Liver (tissue), 9 donors: ENCODE results near the gene AXIN2. TPM values are rescaled to one million over a fixed set of nuclear protein-coding genes. Genes with fewer than 3 reads are reported as not detected.

Source experiments
- DNase-seq: peaks from one replicate; pipeline ENCODE4 v3.0.0-alpha.2; 2017; ENCODE audit warnings: low spot score
- H3K27ac ChIP-seq, 2 donors: one replicate each; pipeline ENCODE4 v1.7.0; 2013; ENCODE audit warnings: inconsistent platforms in 2 of 2, low read length in 2 of 2, control low read depth in 1 of 2, low read depth in 1 of 2, mild to moderate bottlenecking in 1 of 2
- H3K27me3 ChIP-seq, 4 donors: one replicate each; pipeline versions ENCODE4 v1.6.1 to v1.7.0; 2013; ENCODE audit warnings: low read length in 3 of 4, inconsistent platforms in 1 of 4, mild to moderate bottlenecking in 1 of 4, moderate library complexity in 1 of 4; ENCODE audit not compliant: control insufficient read depth in 4 of 4, insufficient read depth in 4 of 4
- H3K36me3 ChIP-seq, 4 donors: one replicate each; pipeline versions ENCODE4 v1.6.1 to v1.7.0; 2013; ENCODE audit warnings: low read length in 3 of 4, mild to moderate bottlenecking in 3 of 4, low read depth in 1 of 4, moderate library complexity in 1 of 4; ENCODE audit not compliant: control insufficient read depth in 4 of 4, insufficient read depth in 3 of 4
- H3K4me1 ChIP-seq, 4 donors: one replicate each; pipeline versions ENCODE4 v1.6.1 to v1.7.0; 2013; ENCODE audit warnings: low read length in 3 of 4, mild to moderate bottlenecking in 3 of 4, moderate library complexity in 1 of 4; ENCODE audit not compliant: control insufficient read depth in 4 of 4, insufficient read depth in 4 of 4
- H3K4me3 ChIP-seq, 3 donors: one replicate each; pipeline versions ENCODE4 v1.6.1 to v1.7.0; 2013; ENCODE audit warnings: low read length in 3 of 3, control low read depth in 1 of 3, low read depth in 1 of 3, mild to moderate bottlenecking in 1 of 3
- H3K9ac ChIP-seq, 2 donors: one replicate each; pipeline ENCODE4 v1.7.0; 2013; ENCODE audit warnings: low read length in 2 of 2, mild to moderate bottlenecking in 2 of 2, moderate library complexity in 2 of 2, control low read depth in 1 of 2, low read depth in 1 of 2
- H3K9me3 ChIP-seq, 4 donors: one replicate each; pipeline versions ENCODE4 v1.6.1 to v1.7.0; 2013; ENCODE audit warnings: low read length in 3 of 4; ENCODE audit not compliant: control insufficient read depth in 4 of 4
- CTCF ChIP-seq: fragments of 150-350 bp; IDR thresholded peaks from 2 replicates; pipeline ENCODE4 v1.5.1; 2017; ENCODE audit warnings: improper control_type of control experiment, low read depth, low read length; ENCODE audit not compliant: missing input control
- EGR1 ChIP-seq, 2 donors: IDR thresholded peaks; 2 replicates each; pipeline ENCODE4 v1.6.1; 2016 to 2018; ENCODE audit warnings: antibody characterized with exemption in 2 of 2, low read depth in 2 of 2
- FOXA1 ChIP-seq: IDR thresholded peaks from 2 replicates; pipeline ENCODE4 v1.6.1; 2016; ENCODE audit warnings: antibody characterized with exemption
- FOXA2 ChIP-seq: IDR thresholded peaks from 2 replicates; pipeline ENCODE4 v1.6.1; 2016; ENCODE audit warnings: antibody characterized with exemption
- GABPA ChIP-seq, 2 donors: IDR thresholded peaks in 1 of 2; conservative IDR thresholded peaks in 1 of 2; 2 replicates each; pipeline ENCODE4 v1.6.1; 2016; ENCODE audit warnings: antibody characterized with exemption in 2 of 2, mild to moderate bottlenecking in 1 of 2, moderate library complexity in 1 of 2
- HNF4A ChIP-seq, 2 donors: conservative IDR thresholded peaks; 2 replicates each; pipeline ENCODE4 v1.6.1; 2016; ENCODE audit warnings: antibody characterized with exemption in 2 of 2, mild to moderate bottlenecking in 2 of 2
- HNF4G ChIP-seq: IDR thresholded peaks from 2 replicates; pipeline ENCODE4 v1.6.1; 2016; ENCODE audit warnings: antibody characterized with exemption
- JUND ChIP-seq, 2 donors: IDR thresholded peaks; 2 replicates each; pipeline ENCODE4 v1.6.1; 2016; ENCODE audit warnings: antibody characterized with exemption in 2 of 2
- MAX ChIP-seq: IDR thresholded peaks from 2 replicates; pipeline ENCODE4 v1.6.1; 2016; ENCODE audit warnings: antibody characterized with exemption
- NR2F2 ChIP-seq: IDR thresholded peaks from 2 replicates; pipeline ENCODE4 v1.6.1; 2016; ENCODE audit warnings: antibody characterized with exemption
- RAD21 ChIP-seq, 2 donors: IDR thresholded peaks; 2 replicates each; pipeline ENCODE4 v1.6.1; 2016; ENCODE audit warnings: antibody characterized with exemption in 2 of 2, mild to moderate bottlenecking in 2 of 2
- RXRA ChIP-seq, 2 donors: IDR thresholded peaks; 2 replicates each; pipeline ENCODE4 v1.6.1; 2017 to 2018; ENCODE audit warnings: antibody characterized with exemption in 2 of 2, mild to moderate bottlenecking in 1 of 2
- SP1 ChIP-seq: IDR thresholded peaks from 2 replicates; pipeline ENCODE4 v1.6.1; 2018; ENCODE audit warnings: antibody characterized with exemption, mild to moderate bottlenecking
- TAF1 ChIP-seq: conservative IDR thresholded peaks from 2 replicates; pipeline ENCODE4 v1.6.1; 2016; ENCODE audit warnings: antibody characterized with exemption, mild to moderate bottlenecking
- YY1 ChIP-seq: IDR thresholded peaks from 2 replicates; pipeline ENCODE4 v1.6.1; 2016; ENCODE audit warnings: antibody characterized with exemption, mild to moderate bottlenecking
- ZBTB33 ChIP-seq: IDR thresholded peaks from 2 replicates; pipeline ENCODE4 v1.6.1; 2016; ENCODE audit warnings: antibody characterized with exemption
- WGBS: extraction: QIAGEN DNeasy Blood & Tissue Kit; methylation state at CpG from one replicate; pipeline ENCODE4 v1.1.7; 2013; 5-methylcytosine and 5-hydroxymethylcytosine counted together
- polyA plus RNA-seq, 2 donors: library from polyadenylated mRNA; stranded (reverse) in 1 of 2; unstranded in 1 of 2; fragments of 200-250 nt in 1 of 2; fragments of >200 nt in 1 of 2; fragmentation: Nextera tagmentation in 1 of 2; extraction: Ambion mirVana in 1 of 2; gene quantifications; one replicate each; pipeline versions ENCODE4 v1.2.1 to v1.2.3, GENCODE V29; 2013 to 2015
- total RNA-seq, 2 donors: library from RNA; depleted of rRNA; stranded (reverse); fragments of >200 nt; gene quantifications; one replicate each; pipeline ENCODE4 v1.2.3, GENCODE V29; 2014
- TF ChIP-seq, protein P1 (sequence below): IDR thresholded peaks from 2 replicates; pipeline ENCODE4 v1.6.1; 2016; ENCODE audit warnings: antibody characterized with exemption
- TF ChIP-seq, protein P2 (sequence below): IDR thresholded peaks from 2 replicates; pipeline ENCODE4 v1.6.1; 2016; ENCODE audit warnings: antibody characterized with exemption, mild to moderate bottlenecking
- donor health status: healthy.
- donor health status: healthy.
- donor health status: healthy.
- donor health status: healthy.
- donor health status: healthy.

Gene AXIN2
- total and polyA plus RNA-seq, 4 donors = 0.33 to 3.5 (median 1.5) TPM

- TF ChIP-seq NR2F2 (no peak), RXRA (IDR thresholded peaks at IDR 0.05) (no peak), FOXA1 (no peak)
These were observed 8.3 kb downstream of the AXIN2 start (continued) for GRCh38 chr17:65553009-65553645.

- TF ChIP-seq ZBTB33 (no peak), YY1 (no peak), CTCF (no peak), RAD21 (IDR thresholded peaks at IDR 0.05) (no peak), FOXA1 (no peak), MAX (no peak), SP1 (no peak), EGR1 (IDR thresholded peaks at IDR 0.05; ENCODE audit: low read depth in 2 of 2) (no peak), NR2F2 (no peak), TAF1 (no peak), HNF4A (conservative IDR thresholded peaks at IDR 0.05) (no peak), JUND (IDR thresholded peaks at IDR 0.05) (no peak), FOXA2 (no peak), HNF4G (no peak), GABPA (IDR thresholded peaks at IDR 0.05 in 1 of 2, conservative IDR thresholded peaks at IDR 0.05 in 1 of 2) (no peak), RXRA (IDR thresholded peaks at IDR 0.05) (no peak)
- TF ChIP-seq, protein P1, sequence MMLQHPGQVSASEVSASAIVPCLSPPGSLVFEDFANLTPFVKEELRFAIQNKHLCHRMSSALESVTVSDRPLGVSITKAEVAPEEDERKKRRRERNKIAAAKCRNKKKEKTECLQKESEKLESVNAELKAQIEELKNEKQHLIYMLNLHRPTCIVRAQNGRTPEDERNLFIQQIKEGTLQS = no peak
- TF ChIP-seq, protein P2, sequence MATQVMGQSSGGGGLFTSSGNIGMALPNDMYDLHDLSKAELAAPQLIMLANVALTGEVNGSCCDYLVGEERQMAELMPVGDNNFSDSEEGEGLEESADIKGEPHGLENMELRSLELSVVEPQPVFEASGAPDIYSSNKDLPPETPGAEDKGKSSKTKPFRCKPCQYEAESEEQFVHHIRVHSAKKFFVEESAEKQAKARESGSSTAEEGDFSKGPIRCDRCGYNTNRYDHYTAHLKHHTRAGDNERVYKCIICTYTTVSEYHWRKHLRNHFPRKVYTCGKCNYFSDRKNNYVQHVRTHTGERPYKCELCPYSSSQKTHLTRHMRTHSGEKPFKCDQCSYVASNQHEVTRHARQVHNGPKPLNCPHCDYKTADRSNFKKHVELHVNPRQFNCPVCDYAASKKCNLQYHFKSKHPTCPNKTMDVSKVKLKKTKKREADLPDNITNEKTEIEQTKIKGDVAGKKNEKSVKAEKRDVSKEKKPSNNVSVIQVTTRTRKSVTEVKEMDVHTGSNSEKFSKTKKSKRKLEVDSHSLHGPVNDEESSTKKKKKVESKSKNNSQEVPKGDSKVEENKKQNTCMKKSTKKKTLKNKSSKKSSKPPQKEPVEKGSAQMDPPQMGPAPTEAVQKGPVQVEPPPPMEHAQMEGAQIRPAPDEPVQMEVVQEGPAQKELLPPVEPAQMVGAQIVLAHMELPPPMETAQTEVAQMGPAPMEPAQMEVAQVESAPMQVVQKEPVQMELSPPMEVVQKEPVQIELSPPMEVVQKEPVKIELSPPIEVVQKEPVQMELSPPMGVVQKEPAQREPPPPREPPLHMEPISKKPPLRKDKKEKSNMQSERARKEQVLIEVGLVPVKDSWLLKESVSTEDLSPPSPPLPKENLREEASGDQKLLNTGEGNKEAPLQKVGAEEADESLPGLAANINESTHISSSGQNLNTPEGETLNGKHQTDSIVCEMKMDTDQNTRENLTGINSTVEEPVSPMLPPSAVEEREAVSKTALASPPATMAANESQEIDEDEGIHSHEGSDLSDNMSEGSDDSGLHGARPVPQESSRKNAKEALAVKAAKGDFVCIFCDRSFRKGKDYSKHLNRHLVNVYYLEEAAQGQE = no peak
- no peak overlapping the region for H3K27ac ChIP-seq
- H3K9ac ChIP-seq = no peak overlapping the region
- no peak for DNase-seq
- H3K36me3 ChIP-seq = no peaks in the 10 kb centered on the region
- H3K4me3 ChIP-seq = no peak overlapping the region
- 82% methylated on average over 4 of the region's 4 CpGs for WGBS
- H3K27me3 ChIP-seq = no peaks in the 10 kb centered on the region
- H3K9me3 ChIP-seq = no peaks in the 10 kb centered on the region
- H3K4me1 ChIP-seq = peaks cover 4 to 19% (median 15%) of the 10 kb centered on the region in 4 donors
These were observed 9.2 kb downstream of the AXIN2 start for GRCh38 chr17:65552214-65552613.
